HG02981 (cell line): Measurements from ENCODE around the gene ZNF697.
"Not testable (repeated sequence)": the region's sequence is repeated elsewhere in the genome, so short reads cannot be mapped to it uniquely, and the experiment has no call there.

Source experiments
- ATAC-seq: cut with Tn5 transposase; IDR thresholded peaks from one replicate; pipeline ENCODE4 v1.9.1; 2021; ENCODE audit warnings: mild to moderate bottlenecking, moderate library complexity; ENCODE audit not compliant: unreplicated experiment

ZNF697 gene

GRCh38 chr1:119632103-119632490 is 16.0 kb downstream of the ZNF697 start:
- no peak for ATAC-seq

- peak; percentile 59 for ATAC-seq
These were observed 16.5 kb downstream of the ZNF697 start for GRCh38 chr1:119631433-119632102.

DNA sequence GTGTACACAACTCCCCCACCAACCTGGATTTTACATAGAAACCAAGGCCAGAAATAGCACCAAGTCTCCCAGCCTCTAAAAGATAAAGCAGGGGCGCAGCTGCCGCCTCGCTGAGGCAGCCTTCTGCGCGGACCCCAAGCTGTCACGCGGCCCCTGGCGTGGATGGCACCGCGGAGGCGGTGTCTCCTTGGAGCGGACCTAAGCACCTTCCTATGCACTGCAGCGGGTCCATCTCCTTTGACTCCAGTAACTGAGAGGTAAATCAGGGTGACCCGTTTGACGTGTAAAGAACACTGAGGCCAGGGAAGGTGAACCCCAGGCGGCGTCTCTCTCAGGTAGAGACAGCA is 17.0 kb downstream of the ZNF697 start:
- no peak for ATAC-seq

DNA sequence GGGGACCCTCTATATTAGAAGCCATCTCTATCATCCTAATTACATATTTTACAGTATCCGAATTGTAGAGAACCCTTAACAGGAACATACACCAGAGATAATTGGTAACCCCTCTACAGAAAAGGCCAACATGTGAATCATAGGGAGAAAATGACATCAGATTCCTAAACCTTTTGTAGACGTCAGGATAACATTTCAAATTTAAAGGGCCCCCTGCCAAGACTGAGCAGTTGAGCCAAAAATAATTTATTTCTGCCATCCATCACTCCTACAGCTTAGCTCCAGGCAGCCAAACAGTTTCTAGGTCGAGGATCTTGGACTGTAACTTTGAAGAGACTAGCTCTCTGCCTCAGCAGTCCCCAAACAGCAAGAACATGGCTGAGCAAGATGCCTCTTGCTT is 21.2 kb downstream of the ZNF697 start:
- ATAC-seq = no peak

- no peak for ATAC-seq
These were observed 22.0 kb downstream of the ZNF697 start for GRCh38 chr1:119626011-119626545.

DNA sequence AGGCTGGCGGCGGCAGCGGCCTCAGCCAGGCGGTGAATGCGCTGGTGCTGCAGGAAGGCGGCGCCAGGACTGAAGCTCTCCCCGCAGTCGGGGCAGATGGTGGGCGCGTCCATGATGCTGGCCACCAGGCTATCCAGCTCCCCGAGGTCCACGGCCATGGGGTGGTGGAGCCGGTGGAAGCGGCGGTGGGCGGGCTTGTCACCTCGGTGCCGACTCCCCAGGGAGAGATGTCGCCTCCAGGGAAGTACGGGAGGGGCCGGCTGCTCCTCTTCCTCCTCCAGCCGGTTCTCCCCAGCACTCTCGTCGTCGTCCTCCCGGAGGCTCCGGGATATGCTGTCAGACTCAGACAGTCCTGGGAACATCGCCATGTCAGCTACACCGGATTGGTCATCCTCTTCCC is 24.4 kb downstream of the ZNF697 start:
- ATAC-seq = no peak

- no peak for ATAC-seq
These were observed 24.9 kb downstream of the ZNF697 start for GRCh38 chr1:119623193-119623515.

DNA sequence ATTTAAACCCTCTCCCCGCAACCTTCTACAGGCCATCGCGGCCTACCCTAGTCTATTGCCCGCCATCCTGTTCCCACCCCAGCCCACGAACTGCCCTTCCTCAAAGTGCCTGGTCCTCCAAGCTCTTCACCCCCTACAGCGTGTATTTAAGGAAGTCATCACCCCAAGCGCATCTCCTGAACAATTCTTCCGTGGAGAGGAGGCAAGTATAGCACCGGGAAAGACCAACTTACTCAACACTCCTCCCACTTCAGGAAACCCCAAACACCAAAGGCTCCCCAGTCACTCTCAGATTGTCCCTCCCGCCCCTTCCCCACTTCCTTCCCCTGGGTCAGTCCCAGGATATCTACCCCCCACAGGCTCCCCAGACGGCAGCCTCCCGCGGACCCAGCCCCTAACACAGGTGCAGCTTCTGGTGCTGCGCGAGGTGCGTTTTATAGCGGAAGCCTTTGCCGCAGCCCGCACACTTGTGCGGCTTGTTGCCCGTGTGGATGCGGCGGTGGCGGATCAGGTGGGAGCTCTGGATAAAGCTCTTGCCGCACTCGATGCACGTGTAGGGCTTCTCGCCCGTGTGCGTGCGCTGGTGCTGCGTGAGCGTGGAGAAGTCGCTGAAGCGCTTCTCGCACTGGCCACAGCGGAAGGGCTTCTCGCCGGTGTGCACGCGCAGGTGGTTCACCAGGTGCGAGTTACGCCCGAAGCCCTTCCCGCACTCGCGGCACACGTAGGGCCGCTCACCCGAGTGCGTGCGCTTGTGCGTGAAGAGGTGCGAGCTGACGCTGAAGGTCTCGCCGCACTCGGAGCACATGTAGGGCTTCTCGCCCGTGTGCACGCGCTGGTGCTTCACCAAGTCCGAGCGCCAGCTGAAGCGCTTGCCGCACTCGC is 25.5 kb downstream of the ZNF697 start:
- ATAC-seq = no peak

DNA sequence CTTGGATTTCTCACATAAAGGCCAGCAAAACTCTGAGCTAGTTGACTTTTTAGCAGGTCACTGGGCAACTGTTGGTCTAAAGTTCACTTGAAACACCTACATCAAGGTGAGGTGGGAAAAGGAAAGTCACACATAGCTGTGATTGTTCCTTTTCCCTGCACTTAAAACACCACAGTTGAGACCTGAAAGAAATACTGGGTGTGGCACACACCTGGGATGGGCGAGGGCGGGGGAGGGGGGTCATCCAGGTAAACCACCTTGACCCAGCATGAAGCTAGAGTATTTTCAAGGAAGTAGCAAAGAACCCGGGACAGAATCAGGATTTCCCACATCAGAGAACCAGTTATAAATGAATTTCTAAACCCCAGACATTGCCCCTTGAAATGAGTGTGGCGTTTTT is 26.4 kb downstream of the ZNF697 start:
- ATAC-seq = no peak

DNA sequence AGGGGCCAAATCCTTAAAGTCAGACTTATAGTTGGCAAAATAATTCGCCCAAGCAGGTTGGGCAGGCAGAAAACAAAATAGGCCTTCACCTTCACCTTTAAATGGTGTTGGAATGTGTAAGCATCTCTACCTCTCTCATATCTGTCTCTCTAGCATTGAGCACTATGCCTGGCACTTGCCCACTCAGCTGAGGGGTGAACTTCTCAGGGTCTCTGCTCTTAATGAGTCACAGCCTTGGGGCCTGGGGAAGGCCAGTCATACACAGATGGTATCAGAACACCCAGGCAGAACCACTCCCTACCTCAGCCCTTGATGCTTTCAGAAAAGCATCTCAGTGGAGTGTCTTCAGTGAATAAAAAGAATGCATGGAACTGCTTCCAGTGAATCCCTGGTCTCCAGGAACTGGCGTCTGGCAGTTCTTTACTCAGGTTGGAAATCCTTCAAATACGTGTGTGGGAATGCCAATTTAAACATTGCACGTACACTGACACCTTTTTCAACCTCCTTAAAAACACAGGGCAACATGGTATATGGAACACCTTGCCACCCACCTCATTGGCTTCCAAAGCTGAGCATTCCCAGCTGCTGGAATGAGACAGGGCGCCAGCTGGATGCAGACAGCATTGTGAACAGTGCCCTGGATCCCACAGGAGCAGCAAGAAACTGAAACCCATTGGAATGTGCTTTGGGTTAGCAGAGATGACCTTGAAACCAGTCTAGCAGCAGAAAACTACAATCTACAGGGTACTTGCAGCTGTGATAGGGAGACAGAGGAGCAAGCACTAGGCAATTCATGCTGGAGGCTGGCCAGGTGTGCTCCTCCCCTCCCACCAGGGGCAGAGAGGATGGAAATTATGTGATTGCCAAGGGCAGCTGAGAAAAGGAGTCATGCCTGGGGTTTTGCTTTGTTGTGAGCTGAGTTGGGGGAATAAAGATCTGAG is 30.0 kb downstream of the ZNF697 start:
- no peak for ATAC-seq

DNA sequence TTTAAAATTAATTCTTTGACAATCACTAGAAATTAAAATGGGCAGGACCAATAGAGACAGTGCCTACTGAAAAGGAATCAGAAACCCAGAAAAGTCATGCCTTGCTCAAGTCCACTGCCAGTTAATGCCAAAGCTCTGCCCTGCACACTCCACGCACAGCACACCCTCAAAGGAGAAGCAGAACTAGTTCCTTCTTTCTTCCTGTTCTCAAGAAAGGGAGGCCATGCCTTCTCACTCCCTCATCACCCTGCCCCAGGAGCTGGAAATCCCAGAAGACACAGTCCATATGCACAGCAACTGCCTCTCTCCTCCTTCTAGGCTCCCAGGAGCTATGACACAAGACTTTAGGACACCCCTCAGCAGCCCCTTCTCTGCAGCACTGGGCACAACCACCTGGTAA is 31.3 kb downstream of the ZNF697 start:
- ATAC-seq = not testable (repeated sequence)

DNA sequence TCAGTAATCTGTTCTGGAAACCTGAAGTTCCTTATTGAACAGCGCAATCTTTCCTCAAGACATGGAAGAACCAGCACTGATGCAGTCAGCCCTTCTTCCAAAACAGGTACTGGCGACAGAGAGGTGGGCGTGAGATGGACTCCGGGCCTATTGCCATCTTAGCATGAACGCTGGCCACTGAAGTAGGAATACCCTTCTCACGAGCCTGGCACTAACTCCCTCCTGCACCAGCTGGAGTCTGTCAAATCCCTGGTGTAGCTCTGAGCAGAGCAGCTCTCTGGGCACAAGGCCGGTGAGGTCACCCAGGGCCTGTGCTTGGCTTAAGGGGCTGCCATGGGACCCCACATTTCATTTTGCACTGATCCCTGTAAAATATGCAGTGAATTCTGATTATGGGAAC is 33.0 kb downstream of the ZNF697 start:
- not testable (repeated sequence) for ATAC-seq

- ATAC-seq = peak; percentile 72
These were observed 34.0 kb downstream of the ZNF697 start for GRCh38 chr1:119613769-119614720.

GRCh38 chr1:119611701-119612113 is 36.4 kb downstream of the ZNF697 start:
- no peak for ATAC-seq

GRCh38 chr1:119608816-119609215 is 39.2 kb downstream of the ZNF697 start:
- not testable (repeated sequence) for ATAC-seq

DNA sequence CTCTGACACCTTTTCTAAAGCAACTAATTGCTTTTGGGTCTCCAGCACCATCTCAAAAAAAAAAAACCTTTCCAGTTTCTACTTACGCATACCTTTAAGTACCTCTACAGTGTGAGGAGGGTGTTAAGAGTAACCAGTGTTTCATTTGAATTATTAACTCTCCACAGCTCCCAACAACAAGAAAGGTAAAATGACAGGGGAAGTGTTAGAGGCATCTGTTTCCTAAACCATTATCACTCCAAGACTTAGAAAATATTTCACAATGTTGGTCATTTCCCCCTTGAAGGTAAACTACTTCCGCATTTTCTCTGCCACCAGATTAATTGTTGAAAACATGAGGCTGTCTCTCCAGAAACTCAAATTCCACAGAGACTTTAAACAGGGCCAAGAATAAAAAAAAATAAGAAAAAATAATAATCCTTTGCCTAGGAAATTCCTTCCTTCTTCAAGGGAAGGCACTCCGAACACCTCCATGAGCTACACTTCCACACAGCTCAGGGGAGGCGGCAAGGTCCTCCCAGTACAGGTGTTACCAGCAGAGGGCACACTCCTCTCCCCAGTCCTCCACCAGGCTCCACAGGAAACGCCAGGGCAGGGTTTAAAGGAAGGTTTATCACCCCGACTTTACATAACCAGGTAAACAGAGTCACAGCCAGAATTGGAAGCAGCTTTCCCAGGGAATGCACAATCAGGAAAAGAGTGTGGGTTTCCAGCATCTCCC is 40.8 kb downstream of the ZNF697 start:
- not testable (repeated sequence) for ATAC-seq

DNA sequence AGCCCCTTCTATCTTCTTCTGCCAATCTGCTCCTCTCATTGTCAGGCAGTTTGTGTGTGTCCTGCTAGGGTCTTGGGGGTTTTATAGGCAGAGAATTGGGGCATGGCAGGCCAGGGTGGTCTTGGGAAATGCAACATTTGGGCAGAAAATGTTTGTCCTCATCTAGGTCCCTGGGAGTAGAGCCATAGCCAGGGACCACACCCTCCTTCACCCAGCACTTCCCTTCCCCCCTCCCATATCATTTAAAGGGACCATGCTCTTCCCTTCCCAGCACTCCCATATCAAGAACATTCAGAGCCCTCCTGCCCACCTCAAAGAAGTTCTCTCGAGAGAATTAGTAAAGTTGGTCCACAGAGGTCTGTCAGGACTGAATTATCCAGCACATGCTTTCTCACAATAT is 41.7 kb downstream of the ZNF697 start:
- no peak for ATAC-seq

DNA sequence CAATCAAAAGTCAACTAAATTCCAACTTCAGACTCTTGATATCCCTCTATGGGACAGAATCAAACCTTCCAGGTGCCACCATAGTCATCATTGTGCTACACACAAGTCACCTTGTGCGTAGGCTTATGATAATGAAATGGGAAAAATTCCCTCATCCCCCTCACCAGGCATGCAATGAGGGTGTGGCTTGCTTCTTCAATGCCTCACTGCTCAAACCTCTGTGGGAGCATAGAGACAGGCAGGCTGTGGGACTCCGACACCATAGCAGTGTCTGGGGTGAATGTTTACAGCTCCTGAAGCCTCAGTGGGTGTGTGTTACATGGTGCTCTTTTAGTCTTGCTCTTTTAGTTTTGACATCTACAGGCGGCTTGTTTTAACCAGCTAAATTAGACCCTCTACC is 42.4 kb downstream of the ZNF697 start:
- no peak for ATAC-seq

- ATAC-seq = not testable (repeated sequence)
These were observed 43.0 kb downstream of the ZNF697 start for GRCh38 chr1:119605080-119605479.
